Stimulated activated CD4-positive, alpha-beta T cell treated with anti-CD3 and anti-CD28 coated beads, Interleukin-1b, Interleukin-23, amount 100 ng/mL, for 4 hours (primary cell): ENCODE measurements around the gene MIDN.

Experiments
- DNase-seq, 2 donors: peaks; one replicate each; pipeline ENCODE4 v3.0.0-alpha.2; 2020; ENCODE audit warnings: low read depth in 2 of 2

MIDN gene

GRCh38 chr19:1282588-1283206, 34.3 kb downstream of the MIDN start:
- no peak for DNase-seq

- DNase-seq, result no peak
Observed at GRCh38 chr19:1283207-1283916, 35.0 kb downstream of the MIDN start.

- DNase-seq, result no peak
Observed at GRCh38 chr19:1283917-1284292, 35.5 kb downstream of the MIDN start.

- no peak for DNase-seq
Observed at GRCh38 chr19:1284293-1284978, 36.1 kb downstream of the MIDN start.

- DNase-seq, result no peak
Observed at GRCh38 chr19:1284979-1285736, 36.8 kb downstream of the MIDN start.

- DNase-seq, result no peak
Observed at GRCh38 chr19:1285737-1286360, 37.5 kb downstream of the MIDN start, which contains the start of gene EFNA2. Gene EFNA2, plus strand, starts transcription at chr19:1285873. Its CDS starts 296 bp downstream, at chr19:1286169.

GRCh38 chr19:1286487-1287353, 38.3 kb downstream of the MIDN start:
- DNase-seq, result no peak

GRCh38 chr19:1287354-1288225, 39.2 kb downstream of the MIDN start:
- no peak for DNase-seq

- DNase-seq, result no peak
Observed at GRCh38 chr19:1288226-1288612, 39.8 kb downstream of the MIDN start.

GRCh38 chr19:1288833-1289685, 40.7 kb downstream of the MIDN start:
- no peak for DNase-seq

- no peak for DNase-seq
Observed at GRCh38 chr19:1289686-1290025, 41.3 kb downstream of the MIDN start.

- no peak for DNase-seq
Observed at GRCh38 chr19:1290196-1290702, 41.9 kb downstream of the MIDN start.

GRCh38 chr19:1290703-1291651, 42.6 kb downstream of the MIDN start:
- DNase-seq, result no peak

GRCh38 chr19:1291761-1292418, 43.5 kb downstream of the MIDN start:
- DNase-seq, result no peak

GRCh38 chr19:1292419-1293151, 44.2 kb downstream of the MIDN start:
- no peak for DNase-seq
